Activated naive CD4-positive, alpha-beta T cell treated with anti-CD3 and anti-CD28 coated beads, Interleukin-2, amount 10 ng/mL, durations not matched to agents 7 days and 5 days (primary cell): ENCODE measurements around the gene LMF1.

Experiments
- CTCF ChIA-PET: fragments of 350-600 bp; sonication (Branson Sonifier 250); formaldehyde crosslinking; loops from one replicate; lab custom pipeline; 2021; ENCODE audit warnings: antibody characterized with exemption; lab: Charles Lee
- DNase-seq: peaks from one replicate; pipeline ENCODE4 v3.0.0-alpha.2; 2020
- H3K27ac Mint-ChIP-seq: one replicate; pipeline ENCODE4 v1.8.0; 2021; ENCODE audit warnings: mild to moderate bottlenecking, moderate library complexity, mixed read lengths
- H3K27me3 Mint-ChIP-seq: one replicate; pipeline ENCODE4 v1.8.0; 2021; ENCODE audit warnings: mild to moderate bottlenecking, mixed read lengths
- H3K36me3 Mint-ChIP-seq: one replicate; pipeline ENCODE4 v1.8.0; 2021; ENCODE audit warnings: mixed read lengths
- H3K4me1 Mint-ChIP-seq: one replicate; pipeline ENCODE4 v1.8.0; 2021; ENCODE audit warnings: mixed read lengths
- H3K4me3 Mint-ChIP-seq: one replicate; pipeline ENCODE4 v1.8.0; 2021; ENCODE audit warnings: mild to moderate bottlenecking, moderate library complexity, mixed read lengths
- H3K9me3 Mint-ChIP-seq: one replicate; pipeline ENCODE4 v1.8.0; 2021; ENCODE audit warnings: mixed read lengths

LMF1 gene

GRCh38 chr16:970766-971581 lies at the start of gene LMF1:
TSS of gene LMF1 (minus strand) at chr16:970984. CDS start at chr16:970980, 4 bp downstream.
- peaks cover 22% of the 10 kb centered on the region for H3K4me1 Mint-ChIP-seq
- H3K36me3 Mint-ChIP-seq, result peaks cover 11% of the 10 kb centered on the region
- peaks cover 25% of the 10 kb centered on the region for H3K27me3 Mint-ChIP-seq
- CTCF ChIA-PET, result no interaction called here
- peak within 1 kb of the TSS; percentile 81 for H3K27ac Mint-ChIP-seq
- peak within 1 kb of the TSS; percentile 71 for H3K4me3 Mint-ChIP-seq
- H3K9me3 Mint-ChIP-seq, result no peaks in the 10 kb centered on the region
- DNase-seq, result peak; percentile 95

GRCh38 chr16:1020091-1020399 lies 49.3 kb upstream of the LMF1 start:
- H3K4me3 Mint-ChIP-seq, result no peak overlapping the region
- no peaks in the 10 kb centered on the region for H3K9me3 Mint-ChIP-seq
- H3K27me3 Mint-ChIP-seq, result peaks cover 12% of the 10 kb centered on the region
- no peaks in the 10 kb centered on the region for H3K36me3 Mint-ChIP-seq
- DNase-seq, result no peak
- CTCF ChIA-PET, result no interaction called here
- no peaks in the 10 kb centered on the region for H3K4me1 Mint-ChIP-seq
- no peak overlapping the region for H3K27ac Mint-ChIP-seq

- H3K4me3 Mint-ChIP-seq, result no peak overlapping the region
- DNase-seq, result no peak
- H3K27ac Mint-ChIP-seq, result no peak overlapping the region
- H3K4me1 Mint-ChIP-seq, result no peaks in the 10 kb centered on the region
- H3K36me3 Mint-ChIP-seq, result no peaks in the 10 kb centered on the region
- CTCF ChIA-PET, result no interaction called here
- H3K9me3 Mint-ChIP-seq, result no peaks in the 10 kb centered on the region
- H3K27me3 Mint-ChIP-seq, result peaks cover 12% of the 10 kb centered on the region
Observed at GRCh38 chr16:1019231-1020090, 48.7 kb upstream of the LMF1 start.

GRCh38 chr16:1018447-1019198 lies 47.8 kb upstream of the LMF1 start:
- H3K9me3 Mint-ChIP-seq, result no peaks in the 10 kb centered on the region
- no peak for DNase-seq
- no peaks in the 10 kb centered on the region for H3K4me1 Mint-ChIP-seq
- no peak overlapping the region for H3K4me3 Mint-ChIP-seq
- CTCF ChIA-PET, result no interaction called here
- H3K36me3 Mint-ChIP-seq, result no peaks in the 10 kb centered on the region
- H3K27ac Mint-ChIP-seq, result no peak overlapping the region
- peaks cover 12% of the 10 kb centered on the region for H3K27me3 Mint-ChIP-seq

- CTCF ChIA-PET, result no interaction called here
- Mint-ChIP-seq H3K36me3 (no peaks in the 10 kb centered on the region), H3K27ac (no peak overlapping the region), H3K9me3 (no peaks in the 10 kb centered on the region), H3K27me3 (peaks cover 29% of the 10 kb centered on the region), H3K4me1 (no peaks in the 10 kb centered on the region), H3K4me3 (no peak overlapping the region)
- no peak for DNase-seq
Observed at GRCh38 chr16:1014771-1015495, 44.1 kb upstream of the LMF1 start.

GRCh38 chr16:1014221-1014620 lies 43.4 kb upstream of the LMF1 start:
- H3K27me3 Mint-ChIP-seq, result peaks cover 34% of the 10 kb centered on the region
- no peak overlapping the region for H3K27ac Mint-ChIP-seq
- H3K4me1 Mint-ChIP-seq, result no peaks in the 10 kb centered on the region
- H3K36me3 Mint-ChIP-seq, result no peaks in the 10 kb centered on the region
- no peak for DNase-seq
- H3K4me3 Mint-ChIP-seq, result no peak overlapping the region
- no peaks in the 10 kb centered on the region for H3K9me3 Mint-ChIP-seq
- CTCF ChIA-PET, result no interaction called here

GRCh38 chr16:1013593-1013900 lies 42.8 kb upstream of the LMF1 start:
- Mint-ChIP-seq H3K4me1 (no peaks in the 10 kb centered on the region), H3K27ac (no peak overlapping the region), H3K9me3 (no peaks in the 10 kb centered on the region), H3K27me3 (peaks cover 34% of the 10 kb centered on the region), H3K4me3 (no peak overlapping the region), H3K36me3 (no peaks in the 10 kb centered on the region)
- DNase-seq, result no peak
- CTCF ChIA-PET, result no interaction called here

GRCh38 chr16:1012722-1013592 lies 42.2 kb upstream of the LMF1 start:
- Mint-ChIP-seq H3K36me3 (no peaks in the 10 kb centered on the region), H3K27ac (no peak overlapping the region), H3K4me1 (no peaks in the 10 kb centered on the region), H3K27me3 (peaks cover 37% of the 10 kb centered on the region), H3K9me3 (no peaks in the 10 kb centered on the region), H3K4me3 (no peak overlapping the region)
- DNase-seq, result no peak
- CTCF ChIA-PET, result no interaction called here

- no peak overlapping the region for H3K4me3 Mint-ChIP-seq
- CTCF ChIA-PET, result no interaction called here
- no peaks in the 10 kb centered on the region for H3K9me3 Mint-ChIP-seq
- H3K4me1 Mint-ChIP-seq, result no peaks in the 10 kb centered on the region
- H3K27ac Mint-ChIP-seq, result no peak overlapping the region
- H3K36me3 Mint-ChIP-seq, result no peaks in the 10 kb centered on the region
- no peak for DNase-seq
- H3K27me3 Mint-ChIP-seq, result peaks cover 45% of the 10 kb centered on the region
Observed at GRCh38 chr16:1012135-1012534, 41.4 kb upstream of the LMF1 start.

- Mint-ChIP-seq H3K27ac (no peak overlapping the region), H3K36me3 (no peaks in the 10 kb centered on the region), H3K4me1 (no peaks in the 10 kb centered on the region), H3K4me3 (no peak overlapping the region), H3K9me3 (no peaks in the 10 kb centered on the region), H3K27me3 (peaks cover 51% of the 10 kb centered on the region)
- CTCF ChIA-PET, result no interaction called here
- DNase-seq, result no peak
Observed at GRCh38 chr16:1011316-1012082, 40.7 kb upstream of the LMF1 start.

GRCh38 chr16:1010815-1011214 lies 40.0 kb upstream of the LMF1 start:
- peaks cover 58% of the 10 kb centered on the region for H3K27me3 Mint-ChIP-seq
- DNase-seq, result no peak
- CTCF ChIA-PET, result no interaction called here
- H3K36me3 Mint-ChIP-seq, result no peaks in the 10 kb centered on the region
- no peak overlapping the region for H3K4me3 Mint-ChIP-seq
- no peak overlapping the region for H3K27ac Mint-ChIP-seq
- no peaks in the 10 kb centered on the region for H3K9me3 Mint-ChIP-seq
- H3K4me1 Mint-ChIP-seq, result no peaks in the 10 kb centered on the region

GRCh38 chr16:1010251-1010650 lies 39.5 kb upstream of the LMF1 start:
- CTCF ChIA-PET, result no interaction called here
- peaks cover 4% of the 10 kb centered on the region for H3K4me1 Mint-ChIP-seq
- no peak for DNase-seq
- H3K4me3 Mint-ChIP-seq, result no peak overlapping the region
- H3K9me3 Mint-ChIP-seq, result no peaks in the 10 kb centered on the region
- H3K27me3 Mint-ChIP-seq, result peaks cover 64% of the 10 kb centered on the region
- H3K27ac Mint-ChIP-seq, result no peak overlapping the region
- H3K36me3 Mint-ChIP-seq, result no peaks in the 10 kb centered on the region
